RPMI7951 (cell line): ENCODE data around the gene ABCF1. TPM values are rescaled to one million over a fixed set of nuclear protein-coding genes. Genes with fewer than 3 reads are reported as not detected.

Experiments
- DNase-seq: peaks from one replicate; pipeline ENCODE4 v3.0.0-alpha.2; 2012; ENCODE audit warnings: low read depth
- total RNA-seq: library from RNA; depleted of rRNA; stranded (reverse); fragments of >200 nt; shearing (Covaris generic); gene quantifications from 2 replicates; pipeline ENCODE4 v1.2.3, GENCODE V29; 2014

Gene ABCF1
- total RNA-seq, 1 experiment from 2014 or later = 42.9 TPM

DNA sequence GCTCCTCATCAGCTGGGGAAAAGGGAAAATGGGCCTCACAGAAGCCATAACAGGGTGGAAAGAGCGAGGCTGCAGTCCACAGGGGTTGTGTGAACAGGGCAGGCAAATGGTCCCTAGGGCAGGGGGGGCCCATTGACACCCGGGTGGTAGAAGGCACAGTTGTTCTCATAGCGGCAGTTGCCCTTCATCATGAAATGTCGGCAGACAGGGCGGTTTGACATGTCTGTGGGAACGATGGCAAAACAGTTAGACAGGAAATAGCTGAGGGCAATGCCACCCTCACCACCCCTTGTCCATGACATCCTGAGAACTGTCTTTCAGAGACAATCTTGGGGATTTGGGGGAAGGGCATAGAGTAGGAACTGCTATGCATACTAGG lies 30.2 kb downstream of the ABCF1 start:
- no peak for DNase-seq

DNA sequence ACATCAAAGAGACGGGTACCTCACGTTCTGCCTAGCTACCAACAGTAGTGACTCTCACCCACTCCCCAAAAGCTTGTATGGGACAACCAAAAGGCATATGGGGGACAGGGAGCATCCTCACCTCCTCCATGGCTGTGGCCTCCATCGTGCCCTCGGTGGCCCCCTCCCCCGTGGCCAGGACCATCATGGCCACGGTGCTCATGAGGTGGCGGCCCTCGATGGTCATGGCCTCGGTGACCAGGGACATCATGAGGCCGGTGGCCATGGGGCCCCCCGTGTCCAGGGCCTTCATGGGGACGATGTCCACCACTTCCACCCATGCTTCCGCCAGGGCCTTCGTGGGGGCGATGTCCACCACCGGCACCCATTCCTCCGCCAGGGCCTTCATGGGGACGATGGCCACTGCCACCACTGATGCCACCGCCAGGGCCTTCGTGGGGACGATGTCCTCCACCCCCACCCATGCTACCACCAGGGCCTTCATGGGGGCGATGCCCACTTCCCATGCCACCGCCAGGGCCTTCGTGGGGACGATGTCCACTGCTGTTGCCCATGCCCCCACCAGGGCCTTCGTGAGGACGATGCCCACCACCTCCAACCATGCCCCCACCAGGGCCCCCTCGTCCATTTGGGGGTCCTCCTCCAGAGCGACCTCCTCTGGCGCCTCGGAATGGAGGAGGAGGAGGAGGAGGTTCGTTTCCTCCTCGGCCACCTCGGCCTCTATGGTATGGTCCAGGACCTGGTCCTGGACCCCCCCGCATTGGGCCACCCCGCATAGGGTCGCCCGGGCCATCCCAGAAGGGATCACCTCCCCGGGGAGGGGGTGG lies 30.8 kb downstream of the ABCF1 start:
- no peak for DNase-seq

DNA sequence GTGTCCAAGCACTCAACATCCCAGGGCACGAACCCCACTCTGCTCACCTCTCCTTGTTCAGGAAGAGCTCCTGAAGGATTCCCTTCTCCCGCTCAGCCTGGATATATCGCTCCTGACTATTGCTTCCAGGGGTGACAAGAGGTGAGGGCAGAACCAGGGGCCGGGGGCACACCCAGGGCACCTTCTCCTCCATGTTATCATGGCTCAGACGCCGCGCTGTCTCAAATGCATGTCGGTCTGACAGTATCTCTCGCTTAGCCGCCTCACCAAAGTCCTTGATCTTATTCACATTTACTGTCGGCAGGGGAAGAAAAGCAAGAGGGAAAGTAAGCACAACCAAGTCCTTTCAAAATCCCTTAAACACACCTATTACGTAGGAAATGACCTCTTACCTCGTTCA lies 32.7 kb downstream of the ABCF1 start:
- no peak for DNase-seq

DNA sequence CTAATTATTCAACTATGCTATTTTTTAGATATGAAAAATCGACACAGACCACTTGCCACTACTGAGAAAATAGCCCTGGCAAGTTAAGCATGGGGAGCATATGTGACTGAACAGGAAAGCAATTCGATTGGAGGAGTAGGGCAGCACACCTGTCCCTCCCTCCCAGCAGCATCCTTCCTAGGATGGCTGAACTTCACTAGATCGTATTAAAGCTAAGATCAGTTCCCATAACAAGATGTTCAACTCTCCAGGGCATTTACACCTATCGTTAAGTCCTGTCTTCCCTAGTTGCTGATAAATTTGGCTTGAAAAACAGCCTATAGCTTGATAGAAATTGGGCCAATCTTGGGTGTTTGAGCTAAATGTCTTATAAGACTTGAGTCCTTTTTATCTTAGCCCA lies 38.8 kb downstream of the ABCF1 start:
- no peak for DNase-seq

DNA sequence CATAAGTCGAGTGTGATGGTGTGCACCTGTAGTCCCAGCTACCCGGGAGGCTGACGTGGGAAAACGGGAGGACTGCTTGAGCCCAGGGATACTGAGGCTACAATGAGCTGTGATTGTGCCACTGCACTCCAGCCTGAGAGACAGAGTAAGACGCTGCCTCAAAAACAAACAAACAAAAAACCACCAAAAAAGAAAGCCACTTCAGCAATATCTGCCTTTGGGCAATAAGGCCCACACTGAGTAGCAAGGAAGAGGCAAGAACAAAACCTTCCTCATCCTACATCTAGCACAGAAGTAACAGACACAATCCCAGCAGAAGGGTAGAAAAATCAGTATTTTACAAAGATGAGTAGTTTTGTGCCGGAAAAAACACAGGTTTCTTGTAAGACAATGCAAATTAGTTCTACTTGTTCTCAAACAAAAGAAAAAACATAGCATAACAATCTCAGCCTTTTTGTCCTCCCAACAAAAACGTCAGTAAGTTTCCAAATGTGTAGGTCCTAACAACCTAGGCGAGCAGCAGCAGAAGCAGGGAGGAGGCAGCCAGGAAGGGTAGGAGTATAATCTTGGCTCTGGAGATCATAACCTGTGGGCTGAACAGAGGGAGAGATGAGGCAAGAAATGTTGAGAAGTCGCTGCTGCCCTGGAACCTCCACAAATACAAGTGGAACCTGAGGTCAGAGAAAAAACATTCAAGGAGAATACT lies 40.1 kb downstream of the ABCF1 start:
- no peak for DNase-seq

DNA sequence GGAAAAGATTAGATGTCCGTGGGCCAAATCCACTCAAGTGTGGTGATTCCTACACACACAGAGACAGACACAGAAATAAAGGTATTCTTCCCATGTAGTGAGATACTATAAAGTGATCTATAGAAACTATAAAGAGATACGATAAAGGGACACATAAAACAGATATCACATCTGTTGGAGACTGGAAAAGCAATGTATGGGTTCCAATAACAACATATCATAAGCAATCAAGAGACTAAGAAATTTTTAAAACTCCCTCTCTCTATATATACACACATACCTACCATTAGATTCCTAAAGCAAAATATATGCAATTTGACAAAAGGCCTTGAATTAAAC lies 40.6 kb downstream of the ABCF1 start:
- no peak for DNase-seq

DNA sequence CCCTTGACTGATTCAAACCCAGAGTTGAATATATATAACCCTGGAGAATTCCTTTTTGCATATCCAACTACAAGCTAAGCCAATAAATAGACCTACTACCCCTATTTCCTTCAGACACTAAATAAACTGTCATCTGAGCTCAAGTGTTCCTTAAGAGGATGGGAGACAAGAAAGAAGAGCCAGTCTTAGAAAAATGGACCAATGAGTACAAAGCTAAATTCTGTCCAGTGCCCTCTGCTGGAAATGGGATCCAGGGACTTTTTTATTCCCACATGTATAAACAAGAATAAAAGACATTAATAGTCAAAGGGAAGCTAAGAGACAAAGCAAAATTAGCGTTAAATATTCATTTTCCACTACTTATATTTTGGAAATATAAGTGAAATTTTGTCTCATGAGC lies 41.0 kb downstream of the ABCF1 start:
- peak; percentile 35 for DNase-seq

DNA sequence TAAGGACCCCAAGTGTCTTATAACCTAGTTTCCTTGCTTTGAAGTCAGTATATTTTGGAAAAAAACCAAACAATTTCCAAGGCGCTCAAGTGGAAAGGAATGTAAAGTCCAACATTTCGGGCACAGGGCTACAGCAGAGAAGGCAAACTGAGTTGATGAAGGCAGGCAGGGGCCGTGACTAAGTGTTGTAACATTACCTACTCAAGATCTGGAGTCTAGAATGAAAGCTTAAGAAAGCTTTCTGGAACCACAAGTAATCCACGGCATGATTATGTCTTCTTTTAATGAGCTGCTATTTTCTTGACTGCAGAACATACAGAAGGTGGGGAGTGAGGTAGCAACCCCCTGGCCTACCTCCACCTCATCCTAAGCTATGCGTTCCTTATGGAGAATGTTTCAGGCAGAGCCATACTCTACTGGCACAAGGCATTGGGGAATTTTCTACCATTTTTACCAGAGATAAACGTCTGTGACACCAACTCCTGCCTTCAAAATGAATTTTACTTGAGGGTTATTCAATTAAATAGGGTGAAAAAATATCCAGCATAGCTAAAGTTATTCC lies 41.5 kb downstream of the ABCF1 start:
- DNase-seq = peak; percentile 59

DNA sequence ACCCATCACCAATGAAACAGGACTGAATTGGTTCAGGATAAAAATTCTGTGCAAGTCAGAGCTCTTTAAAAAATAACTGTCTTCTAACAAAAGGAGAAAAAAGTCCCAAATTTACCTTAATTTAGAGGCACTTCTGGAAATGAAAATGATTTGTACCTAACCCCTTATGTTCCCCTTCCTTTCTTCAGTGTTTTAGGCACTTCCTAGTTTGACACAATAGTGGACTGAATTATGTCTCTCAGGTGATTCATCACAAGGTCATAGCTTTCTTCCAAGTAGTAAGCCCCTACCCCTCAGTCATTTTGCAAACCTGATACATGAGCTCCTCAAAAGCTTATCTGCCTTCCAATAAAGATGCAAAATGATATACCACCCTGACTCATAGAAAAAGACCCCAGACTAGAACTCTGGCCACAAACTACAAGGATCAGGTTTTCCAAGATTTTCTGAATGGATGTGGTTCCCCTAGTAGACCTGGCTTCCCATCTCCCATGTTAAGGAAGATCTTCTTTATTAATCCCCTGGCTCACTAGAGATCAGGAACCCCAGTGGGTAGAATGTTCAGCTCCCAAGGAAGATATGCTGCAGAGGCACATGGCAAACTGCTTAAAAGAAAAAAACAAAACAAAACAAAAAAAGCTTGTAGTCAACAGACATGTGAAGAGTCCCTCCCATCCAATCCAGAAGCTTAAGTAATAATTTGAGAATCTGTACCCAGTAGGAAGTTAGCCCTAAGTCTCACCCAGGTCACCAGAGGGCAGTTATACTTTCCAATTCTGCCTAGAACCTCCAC lies 42.2 kb downstream of the ABCF1 start:
- no peak for DNase-seq

DNA sequence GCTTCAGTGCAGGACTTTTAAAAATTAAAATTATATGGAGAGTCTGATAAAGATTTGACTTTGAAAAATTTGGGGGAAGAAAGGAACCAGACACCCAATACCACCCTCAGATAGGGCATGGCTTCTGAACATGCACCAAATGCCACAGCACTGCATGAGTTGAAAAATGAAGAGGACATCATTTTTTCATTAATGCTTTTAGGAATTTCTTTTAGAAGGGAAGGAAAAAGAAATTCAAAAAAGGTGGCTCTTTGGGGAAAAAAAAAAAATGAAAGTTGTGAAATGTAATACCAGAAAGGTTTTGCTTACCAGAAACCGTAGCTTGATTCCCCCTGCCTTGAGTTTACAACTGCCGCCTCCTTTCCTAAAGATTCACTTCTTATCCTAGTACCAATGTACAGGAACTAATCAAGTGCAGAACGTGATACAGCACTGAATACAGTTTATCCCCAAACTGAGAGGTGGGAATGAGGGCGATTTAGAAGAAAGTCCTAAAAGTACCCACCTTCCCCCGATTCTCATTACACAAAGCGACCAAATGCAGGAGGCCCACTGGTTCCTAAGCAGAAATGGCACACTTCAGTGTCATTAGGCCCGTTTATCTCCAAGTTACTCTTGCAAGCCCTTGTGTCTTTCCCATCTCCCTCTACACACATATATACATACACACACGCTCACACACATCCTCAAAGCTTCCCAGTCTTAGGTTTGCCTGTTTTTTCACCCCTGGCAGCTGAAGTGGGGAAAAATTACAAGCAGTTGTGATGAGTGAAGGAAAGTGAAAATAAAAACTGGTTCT lies 43.0 kb downstream of the ABCF1 start:
- DNase-seq = no peak

DNA sequence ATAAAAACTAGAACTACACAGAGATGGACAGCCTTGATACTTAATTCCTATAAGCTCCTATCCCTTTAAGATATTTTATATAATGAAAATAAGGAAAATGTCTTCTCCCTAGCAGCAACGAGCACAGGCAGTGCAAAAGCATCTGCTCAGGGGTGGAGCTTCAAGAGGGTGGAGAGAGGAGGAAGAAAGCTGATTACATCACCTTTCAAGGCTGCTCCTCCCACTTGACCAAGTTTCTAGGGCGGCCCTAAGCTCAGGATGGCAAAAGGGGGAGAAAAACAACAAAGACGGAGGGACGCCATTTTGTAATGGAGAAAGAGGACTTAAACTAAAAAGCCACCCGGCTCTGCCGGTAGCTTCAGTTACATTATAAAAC lies 43.6 kb downstream of the ABCF1 start:
- DNase-seq = peak; percentile 97

DNA sequence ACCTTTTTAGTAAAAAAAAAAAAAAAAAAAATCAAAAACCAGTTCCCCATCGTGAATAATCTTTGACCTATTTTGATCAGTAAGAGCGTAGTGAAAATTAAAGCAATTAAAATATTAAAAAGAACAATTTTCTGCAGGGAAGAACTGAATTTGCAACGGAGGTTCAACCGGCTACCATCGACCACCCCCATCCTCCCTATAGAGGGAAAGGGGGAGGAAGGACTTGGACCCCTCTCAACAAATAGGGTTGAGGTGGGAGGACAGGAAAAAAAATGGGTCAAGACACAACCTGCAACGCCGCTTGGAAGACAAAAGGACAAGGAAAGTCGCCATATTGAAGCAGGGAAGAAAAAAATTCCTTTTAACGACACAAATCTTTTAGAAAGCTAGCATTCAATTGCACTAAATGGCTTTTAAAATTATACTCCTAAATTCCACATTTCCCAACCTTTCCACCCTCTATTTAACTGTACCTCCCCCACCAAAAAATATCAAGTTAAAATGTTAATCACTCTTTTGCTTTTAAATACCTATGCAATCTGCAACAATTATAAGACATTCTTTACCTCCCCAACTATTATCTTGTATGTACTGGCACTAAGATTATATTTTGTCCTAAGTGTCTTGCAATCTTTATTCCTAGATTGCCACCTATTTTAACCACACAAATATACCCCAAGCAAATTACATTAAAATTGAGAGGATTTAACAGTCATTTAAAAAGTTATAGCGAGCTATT lies 44.1 kb downstream of the ABCF1 start:
- DNase-seq = peak; percentile 85

DNA sequence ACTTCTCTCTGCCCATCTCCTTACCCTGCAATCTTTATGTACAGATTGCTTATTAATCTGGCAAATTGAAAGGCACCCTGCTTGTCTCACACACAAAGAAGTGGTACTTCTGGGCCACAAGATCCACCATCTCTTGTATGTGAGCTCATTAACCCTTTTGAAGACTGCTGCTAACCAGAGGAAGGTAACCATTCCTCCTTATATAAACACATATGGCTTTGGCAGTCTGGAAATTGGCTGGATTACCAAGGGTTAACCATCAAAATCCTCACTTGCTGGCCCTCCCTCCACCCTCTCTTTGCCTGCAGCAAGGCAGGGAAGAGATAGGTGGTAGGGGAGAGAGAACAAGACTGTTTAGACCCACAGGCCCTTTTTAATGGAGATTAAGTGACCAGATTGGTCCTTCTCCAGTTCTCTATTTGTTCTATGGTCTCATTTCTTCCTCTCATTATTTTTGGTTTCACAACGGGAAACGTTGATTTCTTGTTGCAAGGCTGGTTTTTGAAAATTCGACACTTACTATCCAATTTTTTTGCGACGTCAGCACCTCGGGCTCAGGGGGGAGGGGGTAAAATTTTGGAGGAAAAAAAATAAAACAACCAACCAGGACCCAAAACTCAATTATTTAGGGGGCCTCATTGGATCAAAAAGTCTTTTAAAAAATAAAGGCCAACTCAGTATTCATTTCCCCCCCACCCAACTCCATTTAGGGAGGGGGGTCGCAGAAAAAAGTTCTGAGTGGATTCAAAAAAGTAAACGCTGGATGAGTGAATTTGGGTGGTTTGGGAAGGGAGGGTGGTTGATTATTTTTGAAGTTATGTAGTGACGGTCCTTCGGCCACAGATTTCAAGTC lies 44.9 kb downstream of the ABCF1 start:
- peak; percentile 37 for DNase-seq

DNA sequence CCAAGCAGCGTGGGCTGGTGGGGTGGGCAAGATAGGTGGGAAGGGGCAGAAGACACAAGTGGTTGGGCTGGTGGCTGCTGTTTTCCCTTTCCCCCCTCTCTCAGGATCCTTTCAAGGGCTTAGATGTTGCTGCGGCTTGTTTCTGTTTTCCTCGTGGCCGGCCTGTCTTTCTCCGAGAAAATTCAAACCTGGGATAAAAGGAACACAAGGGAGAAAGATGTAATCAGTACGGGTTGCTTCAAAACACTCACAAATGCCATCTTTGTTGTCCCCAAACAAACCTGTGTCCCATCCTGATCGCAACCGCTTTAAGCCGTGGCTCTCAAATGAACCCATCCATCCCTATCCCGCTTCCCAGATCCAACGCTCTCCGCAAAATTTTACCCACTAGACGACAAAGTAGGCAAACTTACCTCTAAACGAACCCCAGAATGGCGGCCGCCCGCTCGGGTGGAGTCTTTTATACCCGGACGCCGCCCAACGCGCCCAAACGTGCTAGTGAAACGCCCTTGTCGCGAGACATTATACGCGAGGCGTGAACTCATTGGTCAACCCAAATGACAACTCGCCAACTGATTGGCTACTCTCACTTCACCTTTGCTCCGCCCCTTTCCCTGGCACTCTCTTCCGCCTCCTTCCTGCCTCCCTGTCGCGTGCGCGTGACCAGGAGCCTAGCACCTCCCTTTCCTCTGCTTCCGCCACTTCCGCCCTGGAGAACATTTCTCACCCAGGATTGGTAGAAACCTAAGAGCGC lies 45.7 kb downstream of the ABCF1 start, which contains the start of gene PPP1R10:
PPP1R10 (minus strand) TSS at position 433 of the 754 bp plus-strand sequence. CDS start 7,299 bp downstream, outside the sequence.
- DNase-seq = peak; percentile 100

DNA sequence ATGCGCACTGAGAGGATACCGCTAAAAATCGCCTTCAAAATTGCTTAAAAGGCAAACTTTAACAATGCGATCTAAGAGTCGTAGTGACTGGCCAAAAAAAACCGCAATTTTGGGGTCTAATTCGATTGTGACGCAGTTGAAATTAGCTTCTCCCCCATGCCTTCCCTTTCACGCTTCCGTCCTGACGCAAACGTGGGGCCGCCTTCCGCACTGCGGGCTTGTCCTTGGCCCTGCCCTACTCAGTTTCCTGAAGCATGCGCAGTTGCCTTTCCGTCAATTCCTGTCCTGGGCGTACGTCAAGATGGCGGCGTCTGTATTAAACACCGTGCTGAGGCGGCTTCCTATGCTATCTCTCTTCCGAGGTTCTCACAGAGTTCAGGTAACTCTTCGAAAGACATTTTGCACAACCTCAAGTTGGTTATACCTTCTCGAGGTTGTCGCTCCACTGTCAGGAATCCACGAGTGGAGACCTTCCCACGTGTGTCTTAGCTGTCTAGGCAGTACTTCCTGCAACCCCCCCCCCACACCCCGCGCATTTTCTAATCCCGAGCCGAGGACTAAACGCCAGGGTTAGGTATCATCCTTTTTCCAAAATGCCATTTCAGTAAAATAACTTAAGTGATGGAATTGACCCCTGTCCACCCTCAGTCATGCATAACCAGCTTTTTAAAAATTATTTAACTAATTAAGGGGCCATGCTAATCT lies 46.5 kb downstream of the ABCF1 start, which contains the start of gene MRPS18B:
MRPS18B (plus strand) TSS at position 276 of the 705 bp plus-strand sequence; CDS start at position 302, 26 bp downstream.
- DNase-seq = peak; percentile 97

DNA sequence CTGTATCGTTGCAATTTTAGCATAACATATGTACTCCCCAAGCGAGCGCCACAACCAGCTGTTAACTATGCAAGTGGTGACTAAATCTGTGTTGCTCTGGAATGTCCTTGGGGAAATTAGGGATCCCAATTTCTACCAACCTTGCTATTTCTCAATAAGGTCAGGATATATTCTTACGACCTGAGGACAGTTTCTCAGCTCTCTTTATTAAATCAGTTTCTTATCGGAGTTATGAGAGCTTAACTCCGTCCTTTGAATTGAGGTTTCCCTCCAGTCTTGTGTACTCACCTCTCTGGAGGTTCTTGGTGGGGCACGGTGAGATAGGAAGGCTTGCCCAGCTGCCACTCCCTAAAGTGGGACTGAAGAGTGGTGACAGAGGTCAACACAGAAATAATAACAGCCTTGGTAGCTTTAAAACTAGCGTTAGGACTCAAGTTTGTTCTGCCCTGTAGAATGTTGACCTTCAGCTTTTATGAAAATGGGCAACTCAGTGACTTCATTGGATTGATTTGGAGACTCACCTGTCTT lies 47.1 kb downstream of the ABCF1 start:
- DNase-seq = no peak

DNA sequence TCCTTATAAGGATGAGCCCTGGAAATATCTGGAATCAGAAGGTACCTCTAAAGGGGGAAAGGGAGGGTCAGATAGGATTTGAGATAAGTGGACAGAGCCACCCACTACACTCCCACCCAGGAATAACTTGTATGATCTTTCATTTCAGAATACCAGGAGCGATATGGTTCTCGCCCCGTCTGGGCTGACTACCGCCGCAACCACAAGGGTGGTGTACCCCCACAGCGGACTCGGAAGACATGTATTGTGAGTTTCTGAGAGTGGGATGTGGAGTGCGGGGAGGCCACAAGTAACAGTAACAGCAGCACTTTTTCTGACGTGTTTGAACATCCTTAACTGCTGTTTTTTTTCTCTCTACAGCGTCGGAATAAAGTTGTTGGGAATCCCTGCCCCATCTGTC lies 48.3 kb downstream of the ABCF1 start:
- DNase-seq = no peak

DNA sequence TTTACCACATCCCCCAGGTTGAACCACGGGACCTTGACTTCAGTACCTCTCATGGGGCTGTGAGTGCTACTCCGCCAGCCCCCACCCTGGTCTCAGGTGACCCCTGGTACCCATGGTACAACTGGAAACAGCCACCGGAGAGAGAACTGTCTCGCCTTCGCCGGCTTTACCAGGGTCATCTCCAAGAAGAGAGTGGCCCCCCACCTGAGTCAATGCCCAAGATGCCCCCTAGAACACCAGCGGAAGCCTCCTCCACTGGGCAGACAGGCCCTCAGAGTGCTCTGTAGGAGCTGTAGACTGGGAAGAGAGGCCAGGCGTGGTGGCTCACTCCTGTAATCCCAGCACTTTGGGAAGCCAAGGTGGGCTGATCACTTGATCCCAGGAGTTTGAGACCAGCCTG lies 54.3 kb downstream of the ABCF1 start:
- DNase-seq = no peak
